Bronchial epithelial cell (primary cell): Measurements from ENCODE around the gene DKK2. TPM values are rescaled to one million over a fixed set of nuclear protein-coding genes. Genes with fewer than 3 reads are reported as not detected.

Experiments
- DNase-seq: peaks from one replicate; pipeline ENCODE4 v3.0.0-alpha.2; 2010; ENCODE audit warnings: low read depth
- FAIRE-seq: peaks from 2 replicates; lab custom pipeline; 2011; peaks lifted over from hg19 to GRCh38; lab: Jason Lieb, UNC
- H3K27me3 ChIP-seq: 2 replicates; pipeline ENCODE4 v1.5.1; 2011; ENCODE audit warnings: low read length; ENCODE audit not compliant: control insufficient read depth, insufficient read depth
- H3K36me3 ChIP-seq: 2 replicates; pipeline ENCODE4 v1.5.1; 2011; ENCODE audit warnings: low read length; ENCODE audit not compliant: control insufficient read depth, insufficient read depth
- H3K4me3 ChIP-seq: 2 replicates; pipeline ENCODE4 v1.5.1; 2011; ENCODE audit warnings: mild to moderate bottlenecking, low read depth, low read length, control low read depth
- total RNA-seq: library from RNA; depleted of rRNA; stranded (reverse); fragments of >200 nt; gene quantifications from 2 replicates; pipeline ENCODE4 v1.2.1, GENCODE V29; 2014
- TF ChIP-seq, protein P1 (sequence below): IDR thresholded peaks from 2 replicates; pipeline ENCODE4 v1.5.1; 2011; ENCODE audit warnings: mild to moderate bottlenecking, moderate library complexity, low read length, control low read depth, inconsistent platforms; ENCODE audit not compliant: insufficient read depth, severe bottlenecking

The DKK2 gene
- total RNA-seq, 1 donor from 2014 or later, result not detected

DNA sequence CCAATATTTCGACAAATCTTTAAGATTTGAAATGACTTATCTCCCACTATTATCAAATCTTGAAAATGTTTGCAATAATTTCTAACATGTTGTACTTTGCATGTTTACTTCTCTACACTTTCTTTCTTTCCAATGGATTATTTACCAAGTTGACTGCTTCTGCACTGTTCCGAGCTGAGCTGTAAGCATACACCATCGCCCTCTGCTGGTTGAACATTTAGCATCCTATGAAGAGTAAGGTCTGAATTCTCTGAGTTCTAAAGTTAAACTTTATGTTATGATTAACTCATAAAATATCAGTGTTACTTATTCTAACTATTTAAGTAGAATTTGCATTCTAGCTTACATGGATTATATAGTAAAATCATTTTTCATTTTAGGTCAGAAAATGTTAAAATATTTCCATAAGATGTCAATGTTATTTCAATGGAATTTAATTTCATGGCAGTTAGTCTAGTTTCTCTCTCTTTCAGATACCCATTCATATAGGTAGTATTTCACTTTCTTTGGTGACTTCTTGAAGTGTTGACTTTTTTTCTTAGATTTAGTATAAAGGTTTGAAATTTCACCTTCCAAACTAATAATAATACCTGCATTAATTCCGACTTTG, 137.4 kb downstream of the DKK2 start:
- FAIRE-seq, result no peak
- DNase-seq, result peak; percentile 58
- H3K27me3 ChIP-seq, result no peaks in the 10 kb centered on the region
- no peak overlapping the region for H3K4me3 ChIP-seq
- no peaks in the 10 kb centered on the region for H3K36me3 ChIP-seq
- TF ChIP-seq, protein P1, sequence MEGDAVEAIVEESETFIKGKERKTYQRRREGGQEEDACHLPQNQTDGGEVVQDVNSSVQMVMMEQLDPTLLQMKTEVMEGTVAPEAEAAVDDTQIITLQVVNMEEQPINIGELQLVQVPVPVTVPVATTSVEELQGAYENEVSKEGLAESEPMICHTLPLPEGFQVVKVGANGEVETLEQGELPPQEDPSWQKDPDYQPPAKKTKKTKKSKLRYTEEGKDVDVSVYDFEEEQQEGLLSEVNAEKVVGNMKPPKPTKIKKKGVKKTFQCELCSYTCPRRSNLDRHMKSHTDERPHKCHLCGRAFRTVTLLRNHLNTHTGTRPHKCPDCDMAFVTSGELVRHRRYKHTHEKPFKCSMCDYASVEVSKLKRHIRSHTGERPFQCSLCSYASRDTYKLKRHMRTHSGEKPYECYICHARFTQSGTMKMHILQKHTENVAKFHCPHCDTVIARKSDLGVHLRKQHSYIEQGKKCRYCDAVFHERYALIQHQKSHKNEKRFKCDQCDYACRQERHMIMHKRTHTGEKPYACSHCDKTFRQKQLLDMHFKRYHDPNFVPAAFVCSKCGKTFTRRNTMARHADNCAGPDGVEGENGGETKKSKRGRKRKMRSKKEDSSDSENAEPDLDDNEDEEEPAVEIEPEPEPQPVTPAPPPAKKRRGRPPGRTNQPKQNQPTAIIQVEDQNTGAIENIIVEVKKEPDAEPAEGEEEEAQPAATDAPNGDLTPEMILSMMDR, result peak; percentile 60

DNA sequence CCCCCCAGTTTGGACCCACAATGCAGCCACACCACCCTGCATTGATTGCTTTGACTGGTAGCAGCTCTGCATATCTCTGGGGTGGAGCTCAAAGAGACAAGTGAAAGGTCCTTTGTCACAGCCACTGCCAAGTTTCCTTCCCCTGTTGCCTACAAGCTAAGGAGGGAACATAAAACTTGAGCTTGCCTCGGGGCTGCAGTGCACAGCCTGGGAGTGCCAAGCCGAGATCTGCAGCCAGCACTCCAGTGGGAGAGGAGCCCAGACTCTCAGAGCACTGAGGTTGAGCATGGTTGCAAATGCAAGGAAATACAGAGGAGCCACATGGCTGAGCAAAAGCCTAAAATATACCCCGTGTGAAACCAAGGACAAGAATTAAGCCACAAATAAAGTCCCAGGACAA, 142.2 kb downstream of the DKK2 start:
- DNase-seq (no peak), FAIRE-seq (no peak)
- H3K36me3 ChIP-seq, result no peaks in the 10 kb centered on the region
- no peak overlapping the region for H3K4me3 ChIP-seq
- H3K27me3 ChIP-seq, result no peaks in the 10 kb centered on the region
- TF ChIP-seq, protein P1, result no peak

DNA sequence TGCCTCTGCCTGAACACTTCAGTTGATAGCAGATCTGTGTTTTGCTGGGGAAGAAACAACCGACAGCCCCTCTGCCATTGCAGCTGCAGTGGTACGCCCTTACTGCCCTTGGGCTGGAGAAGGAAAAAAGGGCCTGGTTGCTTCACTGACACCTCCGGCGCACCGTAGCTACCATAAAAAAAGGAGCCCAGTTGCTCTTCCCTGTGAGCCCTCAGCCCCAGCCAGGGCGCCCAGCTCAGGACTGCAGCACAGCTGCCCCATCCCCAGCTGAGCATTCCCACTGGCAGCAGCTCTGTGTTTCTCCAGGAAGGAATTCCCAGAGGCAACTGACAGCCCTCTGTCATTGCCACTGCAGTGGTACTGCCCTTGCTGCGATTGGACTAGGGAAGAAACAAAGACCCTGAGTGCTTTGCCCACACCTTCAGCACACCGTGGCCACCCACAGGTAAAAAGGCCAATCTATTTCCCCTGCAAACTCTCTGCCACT, 142.7 kb downstream of the DKK2 start:
- FAIRE-seq, result no peak
- TF ChIP-seq, protein P1, result no peak
- no peak for DNase-seq

DNA sequence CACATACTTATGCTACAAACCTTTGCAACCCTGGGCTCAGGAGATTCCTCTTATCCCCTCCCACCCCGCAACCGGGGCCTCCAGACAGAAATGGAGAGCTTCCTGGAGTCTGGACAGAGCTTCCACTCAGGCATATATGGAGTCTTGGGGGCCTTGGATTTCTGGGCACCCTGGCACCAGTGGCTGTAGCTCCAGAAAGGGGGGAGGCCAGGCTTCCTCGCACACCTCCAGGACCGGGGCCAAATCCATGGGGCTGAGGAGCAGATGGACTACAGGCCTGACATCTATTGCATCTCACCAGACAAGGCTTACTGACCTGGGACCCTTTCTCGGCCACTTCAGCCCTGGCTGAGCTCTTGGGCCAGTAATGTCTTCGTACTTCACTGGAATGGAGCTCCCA, 143.3 kb downstream of the DKK2 start:
- Histone ChIP-seq H3K27me3 (no peaks in the 10 kb centered on the region), H3K4me3 (no peak overlapping the region), H3K36me3 (no peaks in the 10 kb centered on the region)
- no peak for FAIRE-seq
- TF ChIP-seq, protein P1, result no peak
- no peak for DNase-seq

More for the DNA sequence above, 142.7 kb downstream of the DKK2 start:
- H3K4me3 ChIP-seq, result no peak overlapping the region
- H3K27me3 ChIP-seq, result no peaks in the 10 kb centered on the region
- no peaks in the 10 kb centered on the region for H3K36me3 ChIP-seq

DNA sequence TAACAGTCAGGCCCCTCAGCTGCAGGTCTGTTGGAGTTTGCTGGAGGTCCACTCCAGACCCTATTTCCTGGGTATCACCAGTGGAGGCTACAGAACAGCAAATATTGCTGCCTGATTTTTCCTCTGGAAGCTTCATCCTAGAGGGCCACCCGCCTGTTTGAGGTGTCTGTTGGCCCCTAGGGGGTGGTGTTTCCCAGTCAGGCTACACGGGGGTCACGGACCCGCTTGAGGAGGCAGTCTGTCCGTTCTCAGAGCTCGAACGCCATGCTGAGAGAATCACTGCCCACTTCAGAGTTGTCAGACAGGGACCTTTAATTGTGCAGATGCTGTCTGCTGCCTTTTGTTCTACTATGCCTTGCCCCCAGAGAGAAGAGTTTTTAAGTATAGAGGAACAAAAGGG, 160.8 kb downstream of the DKK2 start:
- FAIRE-seq (no peak), DNase-seq (no peak)
- TF ChIP-seq, protein P1, result no peak
- Histone ChIP-seq H3K4me3 (no peak overlapping the region), H3K36me3 (no peaks in the 10 kb centered on the region), H3K27me3 (no peaks in the 10 kb centered on the region)
